G401 (cell line): Measurements from ENCODE around the gene PSMD3. TPM values are rescaled to one million over a fixed set of nuclear protein-coding genes. Genes with fewer than 3 reads are reported as not detected.

Experiments used
- DNase-seq: peaks from one replicate; pipeline ENCODE4 v3.0.0-alpha.2; 2015; ENCODE audit warnings: low spot score
- in situ Hi-C: cut with HindIII; loops from 2 replicates; pipeline ENCODE4 v1.10.0; 2016; ENCODE audit warnings: low sequenced_read_pairs, mixed read lengths
- total RNA-seq: library from RNA; depleted of rRNA; stranded (reverse); fragments of >200 nt; shearing (Covaris generic); gene quantifications from 2 replicates; pipeline ENCODE4 v1.2.3, GENCODE V29; 2014

Gene PSMD3
- total RNA-seq, 1 experiment from 2014 or later: 317 TPM

DNA sequence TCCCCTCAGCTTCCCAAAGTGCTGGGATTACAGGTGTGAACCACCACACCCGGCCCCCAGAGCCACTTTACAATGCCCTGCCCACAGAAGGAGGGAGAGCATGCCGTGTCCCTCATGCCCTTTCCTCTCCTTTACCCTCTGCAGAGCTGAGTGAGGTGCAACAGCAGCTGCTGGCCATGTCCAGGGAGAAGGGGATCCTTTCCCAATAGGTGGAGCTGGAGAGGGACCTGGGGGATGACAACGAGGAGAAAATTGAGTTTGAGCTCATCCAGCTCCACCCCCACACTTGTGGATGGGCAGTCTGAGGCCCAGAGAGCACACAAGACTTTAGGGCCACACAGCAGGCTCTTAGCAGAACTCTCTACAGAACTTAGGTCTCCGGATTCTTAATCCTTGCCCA lies 25.7 kb upstream of the PSMD3 start:
- in situ Hi-C loops: no loop called here

DNA sequence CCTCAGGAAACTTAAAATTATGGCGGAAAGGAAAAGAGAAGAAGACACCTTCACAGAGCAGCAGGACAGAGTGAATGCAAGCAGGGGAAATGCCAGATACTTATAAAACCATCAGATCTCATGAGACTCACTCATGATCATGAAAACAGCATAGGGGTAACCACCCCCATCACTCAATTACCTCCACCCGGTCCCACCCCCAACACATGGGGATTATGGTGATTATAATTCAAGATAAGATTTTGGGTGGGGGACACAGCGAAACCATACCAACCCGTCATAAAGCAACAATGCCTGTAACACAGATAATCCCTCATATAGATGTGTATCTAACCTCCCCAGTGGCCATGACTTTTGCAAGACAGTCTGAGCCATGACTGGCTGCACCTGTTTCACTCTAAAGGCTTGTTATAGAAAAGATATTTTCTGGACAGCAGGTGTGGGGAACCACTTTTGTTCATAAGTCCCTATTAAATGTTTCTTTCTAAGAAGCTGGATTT lies 24.8 kb upstream of the PSMD3 start:
- in situ Hi-C loops: no loop called here
- no peak for DNase-seq

More for the DNA sequence above, 25.7 kb upstream of the PSMD3 start:
- DNase-seq: no peak

DNA sequence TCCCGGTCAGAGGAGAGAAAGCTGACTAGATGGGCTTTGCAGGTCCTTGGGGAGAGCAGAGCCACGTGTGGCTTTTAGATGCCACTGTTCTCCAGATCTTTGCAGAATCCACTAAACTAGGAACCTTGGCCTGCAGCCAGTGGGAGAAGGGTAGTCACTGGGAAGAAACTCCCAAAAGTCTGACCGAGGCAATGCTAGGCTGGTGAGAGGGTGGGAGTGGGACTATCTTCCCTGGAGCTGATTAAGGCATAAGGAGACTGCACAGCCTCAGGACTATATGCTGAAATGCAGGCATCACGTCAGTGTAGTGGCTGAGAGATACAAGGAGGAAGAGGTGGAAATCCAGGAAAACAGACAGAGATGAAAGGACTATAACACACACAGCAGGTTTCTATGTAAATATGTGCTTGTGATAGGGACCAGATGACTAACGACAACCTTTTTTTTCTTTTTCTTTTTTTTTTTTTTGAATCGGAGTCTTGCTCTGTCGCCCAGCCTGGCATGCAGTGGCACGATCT lies 20.0 kb upstream of the PSMD3 start:
- in situ Hi-C loops: no loop called here
- DNase-seq: no peak

DNA sequence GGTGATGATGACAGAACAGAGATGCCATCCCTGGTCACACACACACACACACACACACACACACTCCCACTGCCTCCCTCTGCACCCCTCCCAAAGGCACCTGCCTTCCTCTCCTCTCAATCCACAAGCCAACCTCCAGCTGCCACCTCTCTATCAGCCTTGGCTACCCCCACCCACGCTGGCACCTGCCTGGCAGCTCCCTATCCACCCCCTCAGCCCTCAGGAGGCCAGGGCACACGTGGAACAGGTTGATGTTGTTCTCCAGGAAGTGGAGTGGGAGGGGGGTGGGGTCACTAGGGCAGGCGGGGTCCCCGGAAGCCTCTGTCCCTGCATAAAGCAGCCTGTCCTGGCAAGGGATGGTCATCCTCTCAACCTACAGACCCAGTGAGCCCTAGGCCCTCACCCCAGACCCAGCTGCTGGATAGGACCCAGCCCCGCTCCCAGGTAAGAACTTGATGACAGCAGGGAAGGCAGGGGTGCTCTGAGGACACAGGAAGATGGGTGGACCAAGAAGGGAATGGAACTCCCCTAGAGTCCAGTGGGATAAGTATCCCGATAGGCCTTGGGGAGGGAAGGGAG lies 17.9 kb upstream of the PSMD3 start, which contains the start of gene GSDMA:
Gene GSDMA, plus strand, starts transcription at position 363 of the 579 bp plus-strand sequence. CDS start 2,684 bp downstream, outside the sequence.
- no peak for DNase-seq
- in situ Hi-C loops: no loop called here

DNA sequence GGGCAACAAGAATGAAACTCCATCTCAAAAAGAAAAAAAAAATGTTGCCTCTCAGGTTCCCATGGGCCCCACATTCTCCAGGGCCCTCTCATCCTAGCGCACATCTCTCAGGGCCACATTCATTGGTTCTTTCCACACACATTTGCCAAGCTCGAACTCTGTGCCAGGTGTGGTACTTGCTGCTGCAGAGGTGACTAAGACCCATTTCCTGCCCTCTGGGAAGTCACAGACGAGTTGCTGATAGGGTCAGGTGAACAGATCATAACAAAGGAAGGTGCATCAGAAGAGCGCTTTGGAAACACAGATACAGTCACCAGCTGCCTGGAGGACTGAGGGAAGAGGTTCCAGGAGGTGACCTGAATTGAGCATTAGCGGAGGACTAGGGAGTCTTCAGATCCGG lies 16.8 kb upstream of the PSMD3 start:
- in situ Hi-C loops: no loop called here
- DNase-seq: no peak

DNA sequence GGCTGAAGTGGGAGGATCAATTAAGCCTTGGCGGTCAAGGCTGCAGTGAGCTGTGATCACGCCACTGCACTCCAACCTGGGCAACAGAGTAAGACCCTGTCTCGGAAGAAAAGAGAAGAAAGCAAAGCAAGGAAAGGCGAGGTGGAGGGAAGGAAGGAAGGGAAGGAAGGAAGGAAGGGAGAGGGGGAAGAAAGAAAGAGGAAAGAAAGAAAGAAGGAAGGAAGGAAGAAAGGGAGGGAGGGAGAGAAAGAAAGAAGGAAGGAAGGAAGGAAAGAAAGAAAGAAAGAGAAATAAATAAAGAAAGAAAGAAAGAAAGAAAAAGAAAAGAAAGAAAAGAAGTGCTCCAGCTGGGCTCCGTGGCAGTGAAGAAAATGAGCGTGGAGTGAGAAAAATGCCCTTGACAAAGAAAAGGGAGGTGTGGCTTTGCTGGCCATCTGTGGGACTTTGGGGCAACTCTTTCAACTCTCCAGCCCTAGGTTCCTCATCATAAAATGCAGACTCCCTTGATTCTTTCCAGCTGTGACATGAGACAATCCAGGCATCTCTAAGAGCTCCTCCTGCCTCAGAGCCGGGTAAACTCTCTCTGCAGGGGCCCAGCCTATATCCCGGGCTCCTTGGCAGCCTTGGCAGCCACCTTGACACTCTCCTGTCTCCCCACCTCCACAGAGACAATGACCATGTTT lies 15.4 kb upstream of the PSMD3 start:
- in situ Hi-C loops: no loop called here

DNA sequence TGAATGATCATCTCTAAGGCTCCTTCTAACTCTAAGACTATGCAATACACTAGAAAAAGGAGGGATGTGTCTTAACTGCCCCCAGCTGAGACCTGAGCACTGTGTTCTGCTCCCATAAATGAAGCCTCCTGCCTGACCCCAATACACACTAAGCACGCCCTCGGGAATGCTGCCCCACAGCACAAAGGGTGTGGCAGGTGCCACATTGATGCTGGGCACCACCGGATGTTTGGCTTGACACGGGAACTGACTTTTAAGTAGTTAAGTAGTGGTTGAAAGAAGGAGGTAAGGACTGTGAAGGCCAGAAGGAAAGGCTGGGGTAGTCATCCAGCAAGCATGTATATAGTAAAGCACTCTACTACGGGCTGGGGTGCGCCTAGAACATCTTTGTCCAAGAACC lies 13.8 kb upstream of the PSMD3 start:
- in situ Hi-C loops: no loop called here
- no peak for DNase-seq

More for the DNA sequence above, 15.4 kb upstream of the PSMD3 start:
- DNase-seq: no peak

DNA sequence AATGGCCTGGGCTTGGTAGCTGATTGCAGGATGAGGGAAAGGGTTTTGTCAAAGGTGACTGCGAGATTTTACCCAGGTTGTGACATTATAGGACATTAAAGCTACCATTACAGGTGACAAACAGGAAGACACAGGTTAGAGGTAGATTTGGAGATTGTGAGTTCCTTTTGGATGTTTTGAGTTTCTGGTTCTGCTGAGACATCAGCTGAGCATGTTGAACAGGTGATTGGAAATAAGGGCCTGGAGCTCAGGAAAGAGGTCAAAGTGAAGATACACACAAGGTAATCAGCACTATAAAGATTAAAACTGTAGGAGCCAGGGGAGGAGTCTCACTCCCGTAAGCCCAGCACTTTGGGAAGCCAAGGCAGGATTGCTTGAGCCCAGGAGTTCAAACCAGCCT lies 11.8 kb upstream of the PSMD3 start:
- in situ Hi-C loops: no loop called here
- no peak for DNase-seq

DNA sequence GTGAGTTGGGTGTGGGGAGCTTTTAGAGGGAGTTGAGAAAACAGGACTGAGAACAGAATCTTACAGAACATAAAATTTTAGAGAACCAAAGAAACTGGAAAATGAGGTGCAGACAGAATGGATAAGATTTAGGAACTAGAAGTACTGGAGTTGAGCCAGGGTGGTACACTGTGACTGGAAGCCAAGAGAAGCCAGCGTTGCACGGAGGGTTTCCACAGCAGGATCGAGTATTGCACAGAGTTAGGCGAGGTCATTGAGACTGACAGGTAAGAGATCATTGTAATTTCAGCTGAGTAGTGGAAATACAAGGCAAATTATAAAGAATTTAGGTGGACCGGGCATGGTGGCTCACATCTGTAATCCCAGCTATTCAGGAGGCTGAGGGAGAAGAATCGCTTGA lies 11.2 kb upstream of the PSMD3 start:
- in situ Hi-C loops: no loop called here
- no peak for DNase-seq

DNA sequence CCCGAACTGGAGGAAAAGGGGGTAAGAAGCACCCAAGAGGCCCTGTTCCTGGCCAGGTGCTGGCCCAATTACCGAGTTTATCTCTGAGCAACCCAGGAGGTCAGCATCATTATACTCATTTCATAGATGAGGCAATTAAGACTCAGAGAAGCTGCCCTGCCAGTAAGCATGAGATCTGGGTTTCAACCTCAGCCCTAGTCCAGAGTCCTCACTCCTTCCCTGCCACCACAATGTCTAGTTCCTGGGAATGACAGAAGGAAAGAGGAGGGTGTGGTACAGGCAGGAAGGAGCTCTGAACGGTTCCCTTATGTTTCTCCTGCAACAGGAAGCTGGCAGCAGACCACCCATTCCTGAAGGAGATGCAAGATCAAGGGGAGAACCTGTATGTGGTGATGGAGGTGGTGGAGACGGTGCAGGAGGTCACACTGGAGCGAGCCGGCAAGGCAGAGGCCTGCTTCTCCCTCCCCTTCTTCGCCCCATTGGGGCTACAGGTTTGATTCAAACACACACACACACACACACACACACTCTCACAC lies 10.4 kb upstream of the PSMD3 start:
- DNase-seq: no peak
- in situ Hi-C loops: no loop called here

DNA sequence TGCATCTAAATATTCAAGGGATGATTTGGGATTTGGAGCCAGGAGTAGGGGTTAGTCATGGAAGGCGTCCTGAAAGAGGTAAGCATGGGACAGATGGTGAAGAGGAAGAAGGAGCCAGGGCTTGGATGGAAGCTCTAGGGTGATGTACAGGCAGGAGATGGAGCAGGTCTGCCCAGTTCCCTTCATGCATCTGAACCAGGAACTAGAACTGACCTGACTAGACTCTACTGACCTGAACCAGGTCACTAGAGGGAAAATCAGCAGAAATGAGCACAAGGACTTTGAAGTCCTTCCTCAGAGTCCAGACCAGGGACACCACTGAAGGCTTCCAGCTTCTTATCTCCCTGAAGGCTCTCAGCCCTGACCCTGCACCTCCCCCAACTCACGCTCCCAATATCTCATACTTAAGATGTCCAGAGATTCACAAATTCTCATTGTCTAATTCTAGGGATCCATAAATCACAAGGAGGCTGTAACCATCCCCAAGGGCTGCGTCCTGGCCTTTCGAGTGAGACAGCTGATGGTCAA lies 9.5 kb upstream of the PSMD3 start:
- DNase-seq: no peak
- in situ Hi-C loops: no loop called here

DNA sequence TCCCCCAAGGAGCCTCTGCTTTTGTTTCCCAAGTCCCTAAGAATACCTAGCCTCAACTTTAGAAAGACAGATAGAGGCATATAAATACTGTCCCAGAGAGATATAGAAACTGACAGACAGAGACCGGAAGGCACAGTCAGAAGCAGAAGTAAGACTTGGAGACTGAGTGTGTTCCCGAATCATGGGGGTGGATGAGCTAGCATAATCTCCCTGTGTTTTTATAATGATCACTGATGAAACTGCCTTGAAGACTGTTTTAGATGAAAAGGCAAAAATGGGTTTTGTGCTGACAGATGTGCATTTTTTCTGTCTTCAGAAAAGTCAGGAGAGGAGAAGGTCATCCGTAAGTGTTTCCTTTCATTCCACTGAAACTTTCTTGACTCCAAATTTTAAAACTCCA lies 8.3 kb upstream of the PSMD3 start:
- DNase-seq: no peak
- in situ Hi-C loops: no loop called here

DNA sequence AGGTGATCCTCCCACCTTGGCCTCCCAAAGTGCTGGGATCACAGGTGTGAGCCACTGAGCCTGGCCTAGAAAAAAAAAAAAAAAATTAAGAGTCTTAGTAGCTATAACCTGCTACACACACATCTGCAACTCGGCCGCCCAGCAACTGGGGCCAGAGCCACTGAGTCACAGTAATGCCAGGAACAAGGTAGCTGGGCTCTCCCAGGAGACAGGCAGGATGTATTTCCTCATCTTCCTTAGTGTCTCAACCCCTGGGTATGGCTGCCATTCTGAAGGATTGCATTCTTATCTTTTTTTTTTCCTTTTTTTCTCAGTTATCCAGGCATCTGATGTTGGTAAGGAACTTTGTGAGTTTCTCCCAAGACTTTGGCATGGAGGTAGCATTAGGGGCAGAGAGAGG lies 7.1 kb upstream of the PSMD3 start:
- no peak for DNase-seq
- in situ Hi-C loops: no loop called here

DNA sequence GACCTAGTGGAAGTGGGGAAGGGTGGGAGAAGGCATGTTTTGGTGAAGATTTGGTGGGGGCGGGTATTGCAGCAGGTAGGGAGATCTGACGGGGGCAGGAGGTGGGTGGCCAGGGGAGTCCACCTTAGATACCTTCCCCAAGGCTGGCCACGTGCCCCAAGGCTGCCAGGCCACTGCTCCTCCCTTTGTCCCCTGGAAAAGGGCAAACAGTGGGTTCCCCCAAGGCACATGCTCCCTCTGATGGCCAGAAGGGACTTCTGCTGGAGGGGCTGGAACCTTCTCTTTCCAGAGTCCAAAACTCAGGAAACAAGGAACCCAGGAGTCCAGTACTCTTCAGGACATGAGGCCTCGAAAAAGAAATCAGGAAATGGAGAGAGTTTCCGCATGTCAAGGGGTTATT lies 6.2 kb upstream of the PSMD3 start:
- in situ Hi-C loops: no loop called here
- no peak for DNase-seq

DNA sequence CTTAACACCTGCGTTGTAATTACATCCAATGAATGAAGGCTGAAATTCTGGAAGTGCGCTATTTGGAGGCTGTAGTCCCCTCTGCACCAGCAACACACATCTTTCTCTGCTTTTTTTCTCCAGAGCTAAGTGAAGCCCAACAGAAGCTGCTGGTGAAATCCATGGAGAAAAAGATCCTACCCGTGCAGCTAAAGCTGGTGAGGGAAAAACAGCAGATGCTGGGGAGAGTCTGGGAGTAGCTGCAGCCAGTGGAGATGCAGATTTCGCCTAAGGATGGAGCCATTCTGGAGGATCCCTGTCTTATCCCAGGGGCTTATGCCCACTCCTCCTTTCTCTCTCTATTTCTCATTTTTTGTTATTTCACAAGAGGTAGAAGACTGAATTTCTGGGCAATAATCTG lies 4.8 kb upstream of the PSMD3 start:
- in situ Hi-C loops: loop anchor here (25.0 kb wide), 1 partner anchor 288 kb away; the partner anchor contains the start of gene PGAP3
- DNase-seq: no peak

DNA sequence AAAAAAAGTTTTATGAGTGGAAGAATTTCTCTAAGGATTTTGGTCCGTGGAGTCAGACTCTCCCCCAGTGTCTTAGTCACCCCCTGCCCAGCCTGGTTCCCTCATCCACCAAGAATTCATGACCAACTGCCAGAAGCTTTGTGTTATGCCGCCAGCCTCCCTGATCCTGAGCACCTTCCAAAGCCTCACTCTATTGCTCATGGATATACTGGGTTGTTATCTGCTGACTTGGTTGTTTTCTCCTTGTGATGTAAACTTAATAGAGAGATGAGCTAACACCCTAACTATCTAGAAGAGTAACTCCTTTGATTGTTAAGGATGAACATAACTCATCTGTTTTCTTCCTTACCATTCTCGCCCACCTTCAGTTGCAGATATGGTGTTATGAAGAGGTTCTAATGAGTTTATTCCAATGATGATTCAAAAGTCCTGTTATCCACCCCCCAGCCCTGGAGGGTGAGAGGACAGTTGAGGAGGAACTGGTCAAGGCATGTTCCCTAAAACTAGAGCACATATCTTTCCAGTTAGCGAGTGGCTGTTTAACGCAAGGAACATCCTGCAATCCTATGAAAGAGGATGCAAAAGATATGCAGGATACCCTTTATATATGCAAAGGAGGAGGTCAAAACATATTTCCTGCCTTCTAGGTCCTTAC lies 1.5 kb upstream of the PSMD3 start:
- in situ Hi-C loops: loop anchor here (25.0 kb wide), 1 partner anchor 292 kb away; the partner anchor contains the start of gene PGAP3
- DNase-seq: no peak

DNA sequence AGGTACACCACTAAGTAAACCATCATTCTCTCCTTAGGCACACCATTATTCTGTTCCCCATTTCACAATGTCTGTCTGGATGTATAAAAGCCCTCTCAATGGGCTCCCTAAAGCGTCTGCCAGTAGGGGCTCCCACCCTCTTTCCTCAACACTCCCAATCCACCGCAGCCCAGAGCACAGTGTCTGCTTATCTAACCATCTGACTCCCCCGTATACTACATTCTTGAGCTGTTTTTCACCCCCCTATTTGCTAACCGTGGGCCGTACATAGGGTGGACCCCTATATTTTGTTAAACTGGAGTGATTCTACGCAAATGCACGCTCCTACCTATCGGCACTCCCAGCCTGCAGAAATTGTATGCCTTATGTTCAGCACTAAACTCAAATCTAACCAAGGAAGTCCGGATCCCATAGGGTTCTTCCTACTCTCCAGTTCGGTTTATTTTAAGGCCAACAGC lies 685 bp upstream of the PSMD3 start:
- in situ Hi-C loops: loop anchor here (25.0 kb wide), 1 partner anchor 293 kb away; the partner anchor contains the start of gene PGAP3
- no peak for DNase-seq

DNA sequence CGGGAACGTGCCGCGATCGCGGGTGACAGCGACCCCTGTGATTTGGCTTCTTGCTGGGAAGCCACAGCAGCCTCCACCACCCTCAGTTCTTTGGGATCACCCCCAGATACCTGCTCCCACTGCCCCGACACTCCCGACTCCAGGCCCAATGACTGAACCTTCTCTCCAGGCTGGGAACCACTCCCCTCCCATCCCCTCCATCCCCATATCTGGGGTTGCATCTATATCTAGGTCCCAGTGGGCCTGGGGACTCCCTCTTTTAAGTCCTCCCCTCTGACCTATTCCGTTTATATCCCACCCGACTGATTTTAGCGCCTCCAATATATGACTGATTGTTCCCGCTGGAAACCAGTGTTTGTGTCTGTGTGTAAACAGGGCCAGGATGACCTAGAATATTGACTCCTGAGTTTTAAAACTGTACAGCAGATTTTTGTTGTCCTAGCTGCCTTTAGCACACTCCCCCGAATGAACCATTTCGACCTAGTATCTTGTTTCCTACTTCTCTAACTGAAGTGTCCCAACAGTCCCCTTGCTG lies 667 bp downstream of the PSMD3 start:
- in situ Hi-C loops: loop anchor here (25.0 kb wide), 1 partner anchor 294 kb away; the partner anchor contains the start of gene PGAP3
- no peak for DNase-seq

DNA sequence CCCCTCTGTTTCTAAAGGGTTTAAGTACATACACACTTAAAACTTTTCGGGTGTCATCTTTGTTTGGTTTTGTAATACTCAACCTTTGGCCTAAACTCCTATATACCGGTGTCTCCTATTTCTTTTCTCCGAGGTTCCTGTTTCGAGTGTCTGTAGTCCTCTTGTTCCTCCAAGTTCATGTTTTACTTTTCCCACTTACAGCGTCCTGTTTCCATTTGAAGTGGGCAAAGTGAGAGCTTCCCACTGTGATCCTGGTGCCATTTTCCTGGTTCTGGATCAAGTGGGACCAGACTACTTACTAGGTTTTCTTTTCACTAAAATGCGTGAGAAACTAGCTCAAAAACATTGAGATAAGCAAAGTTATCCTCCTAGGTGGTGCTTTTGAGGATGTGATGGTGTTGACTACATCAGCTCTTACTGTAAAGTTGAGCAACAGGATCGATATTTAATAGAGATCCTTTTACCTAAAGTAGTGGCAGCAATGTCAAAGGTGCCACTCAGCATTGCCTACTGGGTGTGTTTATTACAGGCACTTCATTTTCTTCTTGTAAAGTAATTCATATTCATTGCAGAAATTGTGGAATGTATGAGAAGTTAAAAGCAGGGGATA lies 1.3 kb downstream of the PSMD3 start:
- in situ Hi-C loops: loop anchor here (25.0 kb wide), 1 partner anchor 295 kb away; the partner anchor contains the start of gene PGAP3
- no peak for DNase-seq
